Natural killer cell treated with Interleukin-12 subunit alpha and Interleukin-12 subunit beta and Interleukin-15 and Interleukin-18, amount 100 ng/mL, for 72 hours (primary cell): ENCODE results near the gene PON1. TPM values are rescaled to one million over a fixed set of nuclear protein-coding genes. Genes with fewer than 3 reads are reported as not detected.

Source experiments
- ATAC-seq, 2 donors: fragments of 150-1000 bp; cut with Tn5 transposase in 1 of 2; sonication (Bioruptor Pico), chemical (Tn5 transposase) in 1 of 2; 2 replicates each; pipeline ENCODE4 v1.10.0; 2021
- DNase-seq: peaks from one replicate; pipeline ENCODE4 v3.0.0; 2022; ENCODE audit warnings: low spot score
- H3K27ac Mint-ChIP-seq, 2 donors: 1 replicate in 1 of 2; 2 replicates in 1 of 2; pipeline ENCODE4 v1.8.0; 2022; ENCODE audit warnings: mixed read lengths in 2 of 2, mild to moderate bottlenecking in 1 of 2, moderate library complexity in 1 of 2
- H3K27me3 Mint-ChIP-seq, 2 donors: 1 replicate in 1 of 2; 2 replicates in 1 of 2; pipeline ENCODE4 v1.8.0; 2022; ENCODE audit warnings: mixed read lengths in 2 of 2
- H3K36me3 Mint-ChIP-seq: one replicate; pipeline ENCODE4 v1.8.0; 2022; ENCODE audit warnings: mixed read lengths
- H3K4me1 Mint-ChIP-seq, 2 donors: 1 replicate in 1 of 2; 2 replicates in 1 of 2; pipeline ENCODE4 v1.8.0; 2022; ENCODE audit warnings: low read depth in 2 of 2, mixed read lengths in 2 of 2, mild to moderate bottlenecking in 1 of 2
- H3K4me3 Mint-ChIP-seq: one replicate; pipeline ENCODE4 v1.8.0; 2022; ENCODE audit warnings: mixed read lengths
- H3K9me3 Mint-ChIP-seq: 2 replicates; pipeline ENCODE4 v1.8.0; 2022; ENCODE audit warnings: mixed read lengths
- total RNA-seq, 2 donors: library from RNA; stranded (reverse); gene quantifications; one replicate each; pipeline ENCODE4 v1.2.3, GENCODE V29; 2022

Gene PON1
- total RNA-seq, 2 donors from 2014 or later = not detected

DNA sequence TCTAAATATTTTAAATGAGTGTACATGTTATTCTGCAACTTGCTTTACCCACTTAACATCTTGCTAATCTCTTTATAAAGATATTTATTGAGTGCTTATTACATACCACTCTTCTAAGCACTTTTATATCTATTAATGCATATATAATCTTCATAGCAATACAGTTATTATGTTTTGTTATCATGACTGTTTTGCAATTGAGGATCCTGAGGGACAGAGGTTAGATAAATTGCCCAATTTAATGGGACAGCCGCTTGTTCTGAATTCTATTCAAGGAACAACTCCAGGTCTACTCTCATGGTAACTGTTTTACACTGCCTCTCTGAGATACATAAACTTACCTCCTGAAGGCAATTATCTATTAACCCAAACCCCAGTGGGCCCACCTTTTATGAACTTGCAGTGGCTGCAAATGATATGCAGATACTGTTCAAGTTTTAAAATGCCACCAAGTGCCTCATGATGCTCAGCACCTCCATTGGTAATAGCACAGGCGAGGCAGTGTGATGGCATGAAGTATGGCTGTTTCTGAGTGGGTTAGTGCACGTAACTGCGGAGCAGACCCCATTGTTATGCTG, 60.5 kb downstream of the PON1 start:
- Mint-ChIP-seq H3K4me1 (no peaks in the 10 kb centered on the region), H3K9me3 (no peaks in the 10 kb centered on the region), H3K36me3 (no peaks in the 10 kb centered on the region), H3K27me3 (peaks cover 0 to 8% of the 10 kb centered on the region in 2 donors), H3K27ac (no peak overlapping the region), H3K4me3 (no peak overlapping the region)
- no peak for DNase-seq
- ATAC-seq = no peak

- H3K4me3 Mint-ChIP-seq = no peak overlapping the region
- DNase-seq = no peak
- no peaks in the 10 kb centered on the region for H3K36me3 Mint-ChIP-seq
- H3K4me1 Mint-ChIP-seq = peaks cover 0 to 5% of the 10 kb centered on the region in 2 donors
- no peak overlapping the region for H3K27ac Mint-ChIP-seq
- no peaks in the 10 kb centered on the region for H3K9me3 Mint-ChIP-seq
- no peak for ATAC-seq
- H3K27me3 Mint-ChIP-seq = no peaks in the 10 kb centered on the region
Measured at GRCh38 chr7:95262875-95263274, 61.5 kb downstream of the PON1 start.

- no peak overlapping the region for H3K27ac Mint-ChIP-seq
- ATAC-seq = no peak
- H3K9me3 Mint-ChIP-seq = no peaks in the 10 kb centered on the region
- peaks cover 0 to 5% of the 10 kb centered on the region in 2 donors for H3K4me1 Mint-ChIP-seq
- H3K27me3 Mint-ChIP-seq = no peaks in the 10 kb centered on the region
- no peak for DNase-seq
- no peaks in the 10 kb centered on the region for H3K36me3 Mint-ChIP-seq
- H3K4me3 Mint-ChIP-seq = no peak overlapping the region
Measured at GRCh38 chr7:95261895-95262415, 62.4 kb downstream of the PON1 start.

- H3K36me3 Mint-ChIP-seq = no peaks in the 10 kb centered on the region
- peak; percentile 82 to 83 for ATAC-seq
- no peaks in the 10 kb centered on the region for H3K9me3 Mint-ChIP-seq
Measured at GRCh38 chr7:95255691-95256090, 68.6 kb downstream of the PON1 start.

DNA sequence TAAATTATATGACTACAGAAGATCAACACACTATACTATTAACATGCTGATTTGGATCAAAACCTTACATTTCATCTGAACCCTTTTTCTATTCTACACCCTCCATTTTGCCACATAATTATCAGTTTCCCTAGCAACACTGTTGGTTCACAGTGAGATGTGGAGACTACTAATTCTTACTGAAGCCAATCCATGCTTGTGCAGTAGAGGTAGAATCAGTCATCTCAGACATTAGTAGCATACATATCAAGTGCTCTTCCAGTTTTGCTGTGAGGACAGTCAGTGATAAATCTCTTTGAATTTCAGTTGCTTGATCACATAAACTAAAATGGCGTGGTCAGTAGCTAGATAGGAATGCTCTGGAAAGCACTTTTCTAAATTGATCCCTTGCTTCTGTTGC, 70.3 kb downstream of the PON1 start:
- no peaks in the 10 kb centered on the region for H3K36me3 Mint-ChIP-seq
- H3K27me3 Mint-ChIP-seq = no peaks in the 10 kb centered on the region
- ATAC-seq (no peak), DNase-seq (no peak)
- H3K4me1 Mint-ChIP-seq = peaks cover 5 to 8% of the 10 kb centered on the region in 2 donors
- no peak overlapping the region for H3K4me3 Mint-ChIP-seq
- H3K9me3 Mint-ChIP-seq = no peaks in the 10 kb centered on the region
- no peak overlapping the region for H3K27ac Mint-ChIP-seq

More at GRCh38 chr7:95255691-95256090, 68.6 kb downstream of the PON1 start:
- H3K4me1 Mint-ChIP-seq = peaks cover 5 to 8% of the 10 kb centered on the region in 2 donors
- no peak for DNase-seq
- H3K27ac Mint-ChIP-seq = peak overlapping the region; percentile 47
- H3K4me3 Mint-ChIP-seq = no peak overlapping the region
- H3K27me3 Mint-ChIP-seq = no peaks in the 10 kb centered on the region

DNA sequence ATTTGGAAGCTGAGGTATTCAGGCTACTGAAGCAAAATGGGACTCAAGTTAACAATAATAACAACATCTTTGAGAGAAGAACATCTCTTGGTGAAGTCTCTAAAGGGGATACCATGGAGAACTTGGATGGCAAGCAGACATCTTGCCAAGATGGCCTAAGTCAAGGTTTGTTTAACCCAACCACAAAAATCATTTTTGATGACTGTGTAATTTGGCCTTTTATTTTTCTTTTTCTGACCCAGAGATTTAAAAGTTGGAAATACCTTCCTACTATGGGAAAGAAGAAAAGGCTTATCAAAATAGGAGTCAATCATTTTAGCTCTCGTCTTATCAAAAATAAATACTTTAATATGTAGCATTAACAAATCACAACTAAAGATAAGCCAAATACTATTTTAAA, 72.4 kb downstream of the PON1 start:
- no peak overlapping the region for H3K4me3 Mint-ChIP-seq
- no peaks in the 10 kb centered on the region for H3K36me3 Mint-ChIP-seq
- no peak for DNase-seq

DNA sequence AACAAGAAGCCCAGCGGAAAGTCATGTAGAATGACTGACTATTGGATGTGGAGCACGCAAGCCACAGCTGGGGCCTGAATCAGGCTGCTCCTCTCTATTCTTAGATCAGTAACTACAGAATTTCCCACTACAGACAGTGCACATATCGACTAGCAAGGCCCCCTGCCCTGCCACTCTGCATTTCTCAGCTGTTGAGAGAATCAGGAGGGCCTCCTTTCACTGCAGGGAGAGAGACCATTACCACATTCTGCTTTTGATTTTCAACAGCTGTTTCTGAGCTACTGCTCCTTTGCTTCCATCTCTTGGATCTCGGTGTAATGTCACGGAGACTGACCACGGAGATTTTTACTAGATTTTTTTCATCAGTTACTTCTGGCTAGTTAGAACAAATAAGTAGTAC, 73.8 kb downstream of the PON1 start:
- no peaks in the 10 kb centered on the region for H3K36me3 Mint-ChIP-seq
- peaks cover 0 to 3% of the 10 kb centered on the region in 2 donors for H3K27me3 Mint-ChIP-seq
- H3K9me3 Mint-ChIP-seq = no peaks in the 10 kb centered on the region
- DNase-seq = no peak
- no peak overlapping the region for H3K4me3 Mint-ChIP-seq
- H3K4me1 Mint-ChIP-seq = peaks cover 0 to 5% of the 10 kb centered on the region in 2 donors
- ATAC-seq = no peak
- H3K27ac Mint-ChIP-seq = no peak overlapping the region

More for the DNA sequence above, 72.4 kb downstream of the PON1 start:
- H3K9me3 Mint-ChIP-seq = no peaks in the 10 kb centered on the region
- ATAC-seq = no peak
- H3K27me3 Mint-ChIP-seq = no peaks in the 10 kb centered on the region
- no peak overlapping the region for H3K27ac Mint-ChIP-seq
- peaks cover 0 to 8% of the 10 kb centered on the region in 2 donors for H3K4me1 Mint-ChIP-seq

Other genes starting within 250 kb of the PON1 start
- not detected for gene PON3, start 71.8 kb upstream of the PON1 start, total RNA-seq
- 10 to 100 TPM; 17.6 to 18.0 TPM for gene PON2, start 110.5 kb upstream of the PON1 start, total RNA-seq
- gene ASB4, start 161.4 kb upstream of the PON1 start, total RNA-seq = not detected